ENCODE measurements around the gene LINGO1. TPM values are rescaled to one million over a fixed set of nuclear protein-coding genes. Genes with fewer than 3 reads are reported as not detected.

LINGO1 gene
- total RNA-seq, 4 donors from 2014 or later: 0.49 to 1.1 (median 0.54) TPM

GRCh38 chr15:77613814-77614213, 18.9 kb downstream of the LINGO1 start:
- TF ChIP-seq CTCF (IDR thresholded peaks at IDR 0.05; ENCODE audit: low read depth): no peak

GRCh38 chr15:77612958-77613601, 19.6 kb downstream of the LINGO1 start:
- no peak for TF ChIP-seq CTCF (IDR thresholded peaks at IDR 0.05; ENCODE audit: low read depth)

GRCh38 chr15:77611767-77612166, 20.9 kb downstream of the LINGO1 start:
- no peak for TF ChIP-seq CTCF (IDR thresholded peaks at IDR 0.05; ENCODE audit: low read depth)

- no peak for TF ChIP-seq CTCF (IDR thresholded peaks at IDR 0.05; ENCODE audit: low read depth)
Measured at GRCh38 chr15:77610731-77611130, 22.0 kb downstream of the LINGO1 start.

- TF ChIP-seq CTCF (IDR thresholded peaks at IDR 0.05; ENCODE audit: low read depth): no peak
Measured at GRCh38 chr15:77609558-77609957, 23.2 kb downstream of the LINGO1 start.

- no peak for TF ChIP-seq CTCF (IDR thresholded peaks at IDR 0.05; ENCODE audit: low read depth)
Measured at GRCh38 chr15:77608774-77609173, 23.9 kb downstream of the LINGO1 start.

- TF ChIP-seq CTCF (IDR thresholded peaks at IDR 0.05; ENCODE audit: low read depth): no peak
Measured at GRCh38 chr15:77607894-77608261, 24.8 kb downstream of the LINGO1 start.

Data from subcutaneous adipose tissue (tissue), 4 donors.